Erythroblast (primary cell): ENCODE results near the gene SHANK3.

Experiments
- GATA1 ChIP-seq: IDR thresholded peaks from 2 replicates; pipeline ENCODE4 v1.6.1; 2011; ENCODE audit warnings: low read depth, mild to moderate bottlenecking, control low read depth, low read length, moderate library complexity
- POLR2A ChIP-seq: IDR thresholded peaks from 2 replicates; pipeline ENCODE4 v1.6.1; 2011; ENCODE audit warnings: mild to moderate bottlenecking, low read length

DNA sequence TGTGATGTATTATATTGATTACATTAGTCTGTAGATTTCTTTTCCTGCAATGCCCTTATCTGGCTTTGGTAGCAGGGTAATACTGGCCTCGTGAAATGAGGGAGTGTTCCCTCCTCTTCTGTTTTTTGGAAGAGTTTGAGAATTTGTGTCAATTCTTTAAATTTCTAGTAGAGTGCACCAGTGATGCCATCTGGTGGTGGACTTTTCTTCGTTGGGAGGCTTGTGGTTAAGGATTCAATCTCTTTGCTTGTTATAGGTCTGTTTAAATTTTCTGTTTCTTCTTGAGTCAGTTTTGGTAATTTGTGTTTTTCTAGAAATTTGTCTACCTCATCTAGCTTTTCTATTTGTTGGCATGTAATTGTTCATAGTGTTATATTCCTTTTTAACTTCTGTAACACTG, 18.9 kb downstream of the SHANK3 start:
- TF ChIP-seq POLR2A (no peak), GATA1 (no peak)
